Stimulated activated naive CD8-positive, alpha-beta T cell treated with anti-CD3 and anti-CD28 coated beads, Interleukin-15, Interleukin-2, amounts not matched to agents 100 ng/mL and 50 ng/mL, for 24 hours (primary cell): ENCODE measurements around the gene MYH11.
"Not testable (repeated sequence)": the region's sequence is repeated elsewhere in the genome, so short reads cannot be mapped to it uniquely, and the experiment has no call there.

Source experiments
- H3K27ac Mint-ChIP-seq: one replicate; pipeline ENCODE4 v1.8.0; 2021; ENCODE audit warnings: mild to moderate bottlenecking, mixed read lengths
- H3K27me3 Mint-ChIP-seq: one replicate; pipeline ENCODE4 v1.8.0; 2021; ENCODE audit warnings: mixed read lengths
- H3K36me3 Mint-ChIP-seq: one replicate; pipeline ENCODE4 v1.8.0; 2021; ENCODE audit warnings: low read depth, mixed read lengths
- H3K4me1 Mint-ChIP-seq: one replicate; pipeline ENCODE4 v1.8.0; 2021; ENCODE audit warnings: low read depth, mixed read lengths
- H3K4me3 Mint-ChIP-seq: one replicate; pipeline ENCODE4 v1.8.0; 2021; ENCODE audit warnings: mild to moderate bottlenecking, mixed read lengths
- H3K9me3 Mint-ChIP-seq: one replicate; pipeline ENCODE4 v1.8.0; 2021; ENCODE audit warnings: mixed read lengths

The MYH11 gene

DNA sequence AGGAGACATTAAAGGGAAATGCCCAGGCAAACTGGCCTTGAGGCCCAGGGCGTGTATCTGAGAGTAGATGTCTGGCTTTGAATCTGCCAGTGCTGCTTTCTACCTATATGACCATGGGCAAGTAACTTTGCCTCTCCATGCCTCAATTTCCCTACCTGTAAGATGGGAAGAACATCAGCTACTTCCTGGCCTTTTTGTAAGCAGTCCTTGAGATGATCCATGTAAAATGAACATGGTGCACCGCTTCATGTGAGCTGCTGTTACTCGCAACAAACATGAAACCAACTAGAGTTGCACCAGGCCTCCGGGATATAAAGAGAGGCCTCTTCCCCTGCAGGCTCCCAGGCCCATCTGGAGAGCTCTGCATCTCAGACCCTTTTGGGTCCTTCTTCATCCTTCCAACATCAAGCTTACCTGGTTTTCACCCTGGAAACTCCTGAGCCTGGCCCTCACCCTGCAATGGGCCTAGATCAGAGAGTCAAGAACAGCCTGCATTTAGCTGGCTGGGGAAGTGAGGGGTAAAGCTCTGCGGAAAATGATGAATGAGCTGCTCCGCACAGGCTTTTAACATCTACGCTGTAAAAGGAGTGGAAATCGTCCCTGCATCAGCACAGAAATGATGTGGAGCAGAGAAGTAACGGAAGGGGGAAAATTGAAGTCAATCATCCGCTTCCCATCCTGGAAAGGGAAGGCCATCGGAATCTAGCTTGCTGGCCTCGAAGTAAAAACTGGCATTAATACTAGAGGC, 2.3 kb upstream of the MYH11 start:
- Mint-ChIP-seq H3K36me3 (no peaks in the 10 kb centered on the region), H3K9me3 (no peaks in the 10 kb centered on the region), H3K27me3 (peaks cover 39% of the 10 kb centered on the region), H3K4me3 (no peak overlapping the region), H3K27ac (no peak overlapping the region), H3K4me1 (peaks cover 8% of the 10 kb centered on the region)

DNA sequence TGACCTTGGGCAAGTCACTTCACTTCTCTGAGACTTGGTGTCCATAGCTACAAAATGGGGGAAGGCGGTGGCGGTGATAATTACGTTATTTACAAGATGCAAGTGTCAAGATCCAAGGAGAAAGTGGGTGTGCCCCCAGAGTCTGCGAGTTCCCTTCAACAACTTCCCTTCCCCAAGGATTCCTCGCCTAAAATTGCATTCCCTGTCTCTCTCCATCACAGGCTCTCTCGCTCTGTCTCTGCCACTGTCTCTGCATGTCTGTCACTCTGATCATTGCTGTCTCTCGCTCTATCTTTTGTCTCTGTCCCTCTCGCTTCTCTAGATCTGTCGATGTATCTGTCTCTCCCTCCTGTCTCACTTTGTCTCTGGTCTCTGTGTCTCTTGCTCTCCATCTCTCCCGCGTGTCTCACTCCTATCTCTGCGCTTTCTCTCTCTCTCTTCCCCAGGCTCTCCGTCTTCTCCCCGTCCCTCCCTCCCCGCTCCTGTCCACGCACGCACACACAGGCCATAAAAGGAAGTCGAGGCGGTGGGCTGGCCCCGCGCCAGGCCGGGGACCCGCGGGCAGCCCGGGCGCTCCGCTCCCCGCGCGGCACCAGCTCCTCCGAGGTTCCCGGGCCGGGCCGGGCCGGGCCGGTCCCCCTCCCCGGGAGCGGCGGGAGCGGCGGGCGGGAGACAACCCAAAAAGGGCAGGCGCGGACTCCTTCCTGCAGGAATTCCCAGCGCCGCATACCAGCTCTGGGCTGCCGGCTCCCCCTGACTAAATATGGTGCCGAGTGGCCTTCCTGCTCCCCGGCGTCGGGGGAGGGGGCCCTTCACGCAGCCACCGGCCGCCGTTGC, 1.1 kb upstream of the MYH11 start:
- Mint-ChIP-seq H3K4me1 (peaks cover 8% of the 10 kb centered on the region), H3K36me3 (no peaks in the 10 kb centered on the region), H3K27ac (no peak overlapping the region), H3K4me3 (peak overlapping the region; percentile 56), H3K27me3 (peaks cover 39% of the 10 kb centered on the region), H3K9me3 (no peaks in the 10 kb centered on the region)

DNA sequence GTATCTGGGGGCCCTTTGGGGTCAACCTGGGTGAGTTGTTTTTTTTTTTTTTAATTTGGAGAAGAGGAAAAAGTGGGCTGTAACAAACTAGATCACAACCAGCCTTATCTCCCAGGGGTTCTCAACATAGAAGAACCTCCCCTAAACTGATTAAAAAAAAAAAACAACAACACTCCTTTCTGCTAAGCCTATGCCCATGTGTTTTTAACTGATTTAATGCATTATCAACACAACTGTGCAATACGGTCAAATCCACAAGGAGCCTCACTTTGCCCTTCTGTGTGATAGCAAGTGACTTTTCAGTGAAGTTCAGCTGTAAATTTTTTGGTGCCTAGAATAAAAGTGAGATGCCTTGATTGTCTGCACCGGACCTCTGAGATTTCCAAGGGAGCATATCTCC, 646 bp downstream of the MYH11 start:
- Mint-ChIP-seq H3K27me3 (peaks cover 39% of the 10 kb centered on the region), H3K4me3 (no peak overlapping the region)

DNA sequence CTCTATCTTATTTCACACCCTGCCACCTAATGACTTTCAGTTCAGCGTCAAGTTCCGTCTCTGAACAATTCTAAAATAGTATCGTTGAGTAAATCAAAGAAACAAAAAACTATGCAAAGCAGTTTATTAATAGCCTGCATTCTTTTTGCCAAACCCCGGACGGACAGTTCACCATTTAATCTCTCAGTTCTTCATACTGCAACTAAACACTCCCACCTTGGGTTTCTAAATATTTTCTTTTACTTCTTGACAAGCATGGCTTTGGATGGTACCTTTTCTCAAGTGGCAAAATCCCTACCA, 1.2 kb downstream of the MYH11 start:
- peaks cover 8% of the 10 kb centered on the region for H3K4me1 Mint-ChIP-seq
- no peaks in the 10 kb centered on the region for H3K9me3 Mint-ChIP-seq
- peaks cover 39% of the 10 kb centered on the region for H3K27me3 Mint-ChIP-seq
- no peak overlapping the region for H3K4me3 Mint-ChIP-seq
- no peaks in the 10 kb centered on the region for H3K36me3 Mint-ChIP-seq
- H3K27ac Mint-ChIP-seq = no peak overlapping the region

More for the DNA sequence above, 646 bp downstream of the MYH11 start:
- H3K9me3 Mint-ChIP-seq = no peaks in the 10 kb centered on the region
- no peak overlapping the region for H3K27ac Mint-ChIP-seq
- no peaks in the 10 kb centered on the region for H3K36me3 Mint-ChIP-seq
- peaks cover 8% of the 10 kb centered on the region for H3K4me1 Mint-ChIP-seq

DNA sequence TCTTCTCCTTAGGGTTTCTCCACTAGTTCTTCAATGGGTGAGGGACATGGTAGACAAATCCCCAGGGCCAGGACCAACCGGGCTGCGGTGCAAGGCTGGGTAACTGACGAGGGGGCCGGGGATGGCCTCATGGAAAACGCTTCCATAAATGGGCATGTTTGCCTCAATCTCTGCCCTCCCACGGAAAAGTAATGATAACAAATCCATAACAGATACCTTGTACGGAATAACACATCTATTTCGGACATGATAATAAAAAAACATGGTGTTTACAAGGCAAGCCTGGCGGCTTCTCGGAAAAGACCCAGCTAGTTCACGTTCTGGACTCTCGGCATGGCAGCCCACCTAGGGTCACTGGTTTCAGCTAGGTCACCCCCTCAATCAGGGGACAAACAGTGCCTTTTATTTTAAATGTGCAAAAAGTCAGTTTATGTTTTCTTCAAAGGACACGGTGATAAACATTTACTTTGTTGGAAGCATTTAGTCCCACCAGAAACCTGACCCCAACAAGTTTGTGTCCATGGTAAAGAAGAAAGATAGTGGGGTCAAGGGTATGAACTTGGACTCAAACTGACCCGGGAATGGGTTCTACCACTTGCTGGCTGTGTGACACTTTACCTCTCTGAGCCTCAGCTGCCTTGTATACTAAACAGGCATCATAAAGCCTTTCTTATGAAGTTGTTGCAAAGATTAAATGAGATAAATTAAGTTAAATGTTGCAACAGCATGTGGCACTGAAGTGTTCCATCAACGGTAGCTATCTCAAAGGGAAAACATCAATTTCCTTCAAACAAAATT, 1.7 kb downstream of the MYH11 start:
- Mint-ChIP-seq H3K27ac (no peak overlapping the region), H3K27me3 (peaks cover 39% of the 10 kb centered on the region), H3K4me1 (peaks cover 8% of the 10 kb centered on the region), H3K36me3 (no peaks in the 10 kb centered on the region), H3K9me3 (no peaks in the 10 kb centered on the region), H3K4me3 (no peak overlapping the region)

DNA sequence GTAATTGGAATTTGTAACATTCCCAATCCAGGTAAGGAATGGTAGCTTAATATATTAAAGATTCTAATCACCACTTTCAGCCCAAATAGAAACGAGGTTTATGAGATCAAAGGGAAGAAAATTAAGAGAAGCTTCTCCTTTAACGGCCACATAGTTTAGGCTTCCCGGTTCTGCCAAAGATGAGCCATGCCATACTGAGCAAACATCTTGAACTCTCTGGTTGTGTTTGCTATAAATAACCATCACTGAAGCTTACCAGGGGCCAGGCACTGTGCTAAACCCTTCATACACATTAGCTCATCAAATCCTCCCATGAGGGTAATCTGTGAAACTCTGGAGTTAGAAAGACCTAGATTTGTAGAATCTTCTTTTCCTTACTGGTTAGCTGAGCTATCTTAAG, 2.8 kb downstream of the MYH11 start:
- Mint-ChIP-seq H3K27ac (no peak overlapping the region), H3K36me3 (no peaks in the 10 kb centered on the region), H3K27me3 (peaks cover 34% of the 10 kb centered on the region), H3K4me3 (no peak overlapping the region), H3K4me1 (peaks cover 8% of the 10 kb centered on the region), H3K9me3 (no peaks in the 10 kb centered on the region)

DNA sequence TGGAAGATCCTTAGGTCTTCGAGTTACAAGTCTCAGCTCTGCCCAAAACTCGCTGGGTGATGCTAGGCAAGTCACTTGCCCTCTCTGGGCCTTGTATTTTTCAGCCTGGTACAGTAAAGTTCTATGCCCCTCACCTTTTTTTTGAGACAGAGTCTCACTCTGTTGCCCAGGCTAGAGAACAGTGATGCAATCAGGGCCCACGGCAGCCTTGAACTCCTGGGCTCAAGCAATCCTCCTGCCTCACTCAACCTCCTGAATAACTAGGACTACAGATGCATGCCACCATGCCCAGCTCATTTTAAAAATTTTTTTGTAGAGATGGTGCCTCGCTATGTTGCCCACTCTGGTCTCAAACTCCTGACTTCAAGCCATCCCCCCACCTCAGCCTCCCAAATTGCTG, 3.8 kb downstream of the MYH11 start:
- H3K27ac Mint-ChIP-seq = no peak overlapping the region
- H3K4me3 Mint-ChIP-seq = no peak overlapping the region
- H3K9me3 Mint-ChIP-seq = no peaks in the 10 kb centered on the region
- no peaks in the 10 kb centered on the region for H3K36me3 Mint-ChIP-seq
- H3K4me1 Mint-ChIP-seq = peaks cover 8% of the 10 kb centered on the region
- H3K27me3 Mint-ChIP-seq = peaks cover 29% of the 10 kb centered on the region

DNA sequence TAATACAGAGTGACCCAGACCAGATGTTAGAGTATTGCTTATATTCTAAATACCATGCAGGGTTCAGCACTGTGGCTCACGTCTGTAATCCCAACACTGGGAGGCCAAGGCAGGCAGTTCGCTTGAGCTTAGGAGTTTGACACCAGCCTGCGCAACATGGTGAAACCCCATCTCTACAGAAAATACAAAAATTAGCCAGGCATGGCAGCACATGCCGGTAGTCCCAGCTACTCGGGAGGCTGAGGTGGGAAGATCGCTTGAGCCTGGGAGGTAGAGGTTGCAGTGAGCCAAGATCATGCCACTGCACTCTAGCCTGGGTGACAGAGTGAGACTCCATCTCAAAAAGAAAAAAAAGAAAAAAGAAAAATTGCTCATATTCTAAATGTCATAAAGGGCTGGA, 6.3 kb downstream of the MYH11 start:
- H3K4me1 Mint-ChIP-seq, H3K36me3 Mint-ChIP-seq, H3K9me3 Mint-ChIP-seq, H3K27ac Mint-ChIP-seq, H3K4me3 Mint-ChIP-seq, H3K27me3 Mint-ChIP-seq: not testable (repeated sequence)

DNA sequence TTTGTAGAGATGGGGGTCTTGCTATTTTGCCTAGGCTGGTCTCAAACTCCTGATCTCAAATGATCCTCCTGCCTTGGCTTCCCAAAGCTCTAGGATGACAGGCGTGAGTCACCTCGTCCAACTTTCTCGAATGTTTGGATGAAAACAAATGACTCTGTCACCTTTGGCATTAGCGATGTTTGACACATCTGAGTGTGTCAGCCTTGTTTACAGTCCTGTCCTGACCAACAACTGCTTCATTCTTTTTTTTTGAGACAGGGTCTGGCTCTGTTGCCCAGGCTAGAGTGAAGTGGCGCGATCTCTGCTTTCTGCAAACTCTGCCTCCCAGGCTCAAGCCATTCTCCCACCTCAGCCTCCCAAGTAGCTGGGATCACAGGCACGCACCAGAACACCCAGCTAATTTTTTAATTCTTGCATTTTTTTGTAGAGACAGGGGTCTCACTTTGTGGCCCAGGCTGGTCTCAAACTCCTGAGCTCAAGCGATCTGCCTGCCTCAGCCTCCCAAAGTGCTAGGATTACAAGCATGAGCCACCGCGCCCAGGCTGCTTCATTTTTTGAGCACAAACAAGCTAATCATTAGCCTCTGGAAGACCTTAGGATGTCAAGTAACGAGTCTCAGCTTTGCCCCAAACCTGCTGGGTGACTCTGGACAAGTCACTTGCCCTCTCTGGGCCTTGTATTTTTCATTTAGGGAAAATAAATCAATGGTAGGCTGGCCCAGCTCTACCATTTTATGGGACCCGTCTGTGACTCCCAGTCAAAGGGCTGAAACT, 7.4 kb downstream of the MYH11 start:
- H3K4me1 Mint-ChIP-seq = no peaks in the 10 kb centered on the region
- no peaks in the 10 kb centered on the region for H3K27me3 Mint-ChIP-seq
- H3K36me3 Mint-ChIP-seq = no peaks in the 10 kb centered on the region
- no peak overlapping the region for H3K4me3 Mint-ChIP-seq
- H3K27ac Mint-ChIP-seq = no peak overlapping the region
- no peaks in the 10 kb centered on the region for H3K9me3 Mint-ChIP-seq

DNA sequence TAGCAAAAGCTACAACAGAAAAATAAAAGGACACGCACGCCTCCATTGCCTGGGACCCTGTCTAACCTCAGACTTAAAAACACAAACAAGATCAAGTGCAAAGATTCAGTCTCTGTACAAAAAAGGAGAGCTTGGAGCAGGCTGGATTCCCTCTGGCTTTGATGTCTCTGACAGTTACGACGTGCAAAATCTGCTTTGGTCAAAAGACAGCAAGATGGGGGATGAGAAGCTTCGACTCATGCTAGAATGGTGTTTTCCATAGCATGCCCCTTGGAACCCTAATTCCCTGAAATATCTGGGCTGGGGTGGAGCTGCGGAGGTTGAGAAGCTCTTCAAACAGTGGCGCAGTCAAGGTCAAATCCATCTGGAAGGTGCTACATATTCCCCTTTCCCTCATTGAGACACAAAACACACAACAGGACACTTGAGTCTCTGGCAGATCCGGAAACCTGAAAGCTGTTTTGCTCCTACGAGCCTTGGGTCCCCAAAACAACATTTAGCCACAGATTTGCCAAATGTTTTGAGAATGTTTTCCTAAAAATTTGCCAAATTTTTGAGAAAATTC, 9.1 kb downstream of the MYH11 start:
- Mint-ChIP-seq H3K36me3 (no peaks in the 10 kb centered on the region), H3K4me1 (no peaks in the 10 kb centered on the region), H3K9me3 (no peaks in the 10 kb centered on the region), H3K4me3 (no peak overlapping the region), H3K27me3 (no peaks in the 10 kb centered on the region), H3K27ac (no peak overlapping the region)

DNA sequence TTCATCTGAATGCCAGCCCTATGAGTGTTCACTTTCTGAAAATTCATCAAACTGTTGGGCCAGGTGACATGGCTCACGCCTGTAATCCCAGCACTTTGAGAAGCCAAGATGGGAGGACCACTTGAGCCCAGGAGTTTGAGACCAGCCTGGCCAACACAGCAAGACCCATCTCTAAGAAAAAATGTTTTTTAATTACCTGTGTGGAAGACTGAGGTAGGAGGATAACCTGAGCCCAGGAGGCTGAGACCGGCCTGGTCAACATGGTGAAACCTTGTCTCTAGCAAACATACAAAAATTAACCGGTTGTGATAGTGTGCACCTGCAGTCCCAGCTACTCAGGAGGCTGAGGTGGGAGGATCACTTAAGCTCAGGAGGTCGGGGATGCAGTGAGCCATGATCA, 10.3 kb downstream of the MYH11 start:
- Mint-ChIP-seq H3K4me3 (no peak overlapping the region), H3K27ac (no peak overlapping the region), H3K4me1 (no peaks in the 10 kb centered on the region)

DNA sequence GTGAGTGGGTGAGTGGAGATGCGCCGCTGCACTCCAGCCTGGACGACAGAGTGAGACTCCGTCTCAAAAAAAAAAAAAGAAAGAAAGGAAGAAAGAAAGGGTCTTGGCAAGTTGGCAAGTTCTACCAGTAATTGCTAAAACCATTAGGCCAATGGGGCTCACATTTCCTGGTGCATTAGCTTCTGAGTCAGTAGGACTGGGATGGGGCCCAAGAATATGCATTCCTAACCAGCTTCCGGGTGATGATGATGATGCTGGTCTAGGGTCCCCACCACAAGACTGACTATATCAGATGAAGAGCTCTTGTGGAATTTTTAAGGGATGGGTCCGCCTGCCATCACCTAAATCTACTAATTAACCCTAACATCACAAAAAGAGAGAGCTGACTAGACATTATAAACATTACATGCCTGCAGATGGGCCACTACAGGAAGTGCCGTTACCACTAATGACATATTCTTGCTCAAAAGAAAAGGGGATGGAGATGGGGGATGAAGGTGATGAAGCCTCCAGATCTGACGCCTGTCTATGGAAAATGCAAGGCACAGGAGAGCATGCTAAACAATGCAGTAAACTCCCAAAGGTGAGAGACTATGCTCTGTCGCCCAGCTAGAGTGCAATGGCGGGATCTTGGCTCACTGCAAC, 13.1 kb downstream of the MYH11 start:
- no peak overlapping the region for H3K27ac Mint-ChIP-seq
- H3K9me3 Mint-ChIP-seq = no peaks in the 10 kb centered on the region
- H3K4me3 Mint-ChIP-seq = no peak overlapping the region
- H3K4me1 Mint-ChIP-seq = no peaks in the 10 kb centered on the region
- no peaks in the 10 kb centered on the region for H3K27me3 Mint-ChIP-seq
- no peaks in the 10 kb centered on the region for H3K36me3 Mint-ChIP-seq

More for the DNA sequence above, 10.3 kb downstream of the MYH11 start:
- H3K27me3 Mint-ChIP-seq = no peaks in the 10 kb centered on the region
- H3K9me3 Mint-ChIP-seq = no peaks in the 10 kb centered on the region
- H3K36me3 Mint-ChIP-seq = no peaks in the 10 kb centered on the region

DNA sequence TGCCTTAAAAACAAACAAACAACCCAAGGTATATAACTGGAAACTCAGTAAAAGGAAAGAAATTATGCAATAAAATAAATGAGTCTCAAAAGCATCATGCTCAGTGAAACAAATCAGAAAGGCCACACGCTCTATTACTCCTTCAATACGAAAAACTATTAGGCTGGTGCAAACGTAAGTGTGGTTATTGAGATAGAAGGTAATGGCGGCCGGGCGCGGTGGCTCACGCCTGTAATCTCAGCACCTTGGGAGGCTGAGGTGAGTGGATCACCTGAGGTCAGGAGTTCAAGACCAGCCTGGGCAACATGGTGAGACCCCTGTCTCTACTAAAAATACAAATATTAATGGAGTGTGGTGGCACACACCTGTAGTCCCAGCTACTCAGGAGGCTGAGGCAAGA, 17.6 kb downstream of the MYH11 start:
- H3K4me3 Mint-ChIP-seq, H3K4me1 Mint-ChIP-seq, H3K27me3 Mint-ChIP-seq, H3K9me3 Mint-ChIP-seq, H3K27ac Mint-ChIP-seq, H3K36me3 Mint-ChIP-seq: not testable (repeated sequence)

DNA sequence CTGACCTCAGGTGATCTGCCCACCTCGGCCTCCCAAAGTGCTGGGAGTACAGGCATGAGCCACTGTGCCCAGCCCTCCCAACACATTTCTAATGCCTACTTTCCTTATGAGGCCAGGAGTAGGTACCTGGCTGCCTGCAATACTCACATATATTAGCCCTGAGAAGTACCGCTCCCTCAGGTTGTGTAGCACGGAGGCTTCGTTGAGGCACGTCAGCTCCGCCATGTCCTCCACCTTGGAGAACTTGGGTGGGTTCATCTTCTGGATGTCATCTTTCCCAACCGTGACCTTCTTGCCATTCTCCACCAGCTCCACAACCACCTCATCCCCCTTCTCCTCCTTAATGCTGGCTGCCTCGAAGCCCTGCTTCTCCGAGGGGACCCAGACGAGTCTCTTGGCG, 19.1 kb downstream of the MYH11 start:
- Mint-ChIP-seq H3K9me3 (no peaks in the 10 kb centered on the region), H3K4me3 (no peak overlapping the region), H3K27me3 (no peaks in the 10 kb centered on the region)

More for the DNA sequence above, 19.1 kb downstream of the MYH11 start:
- H3K4me1 Mint-ChIP-seq = peaks cover 8% of the 10 kb centered on the region
- H3K36me3 Mint-ChIP-seq = no peaks in the 10 kb centered on the region
- H3K27ac Mint-ChIP-seq = no peak overlapping the region
